CMK (cell line): ENCODE results near the gene TRIM65.
"Not testable (repeated sequence)": the region's sequence is repeated elsewhere in the genome, so short reads cannot be mapped to it uniquely, and the experiment has no call there.

ENCODE experiments used
- DNase-seq: peaks from one replicate; pipeline ENCODE4 v3.0.0-alpha.2; 2010; ENCODE audit warnings: low read depth

Gene TRIM65

GRCh38 chr17:75875182-75875939, 21.4 kb downstream of the TRIM65 start:
- no peak for DNase-seq

GRCh38 chr17:75874323-75875181, 22.2 kb downstream of the TRIM65 start:
- DNase-seq, result no peak

- no peak for DNase-seq
These were observed 23.0 kb downstream of the TRIM65 start for GRCh38 chr17:75873587-75874322.

GRCh38 chr17:75872434-75873351, 24.1 kb downstream of the TRIM65 start:
- DNase-seq, result no peak

GRCh38 chr17:75870228-75870627, 26.5 kb downstream of the TRIM65 start:
- DNase-seq, result not testable (repeated sequence)

- DNase-seq, result no peak
These were observed 27.2 kb downstream of the TRIM65 start for GRCh38 chr17:75869282-75870141.

- DNase-seq, result not testable (repeated sequence)
These were observed 27.9 kb downstream of the TRIM65 start for GRCh38 chr17:75868730-75869281.

GRCh38 chr17:75865404-75866188, 31.2 kb downstream of the TRIM65 start:
- not testable (repeated sequence) for DNase-seq

- DNase-seq, result not testable (repeated sequence)
These were observed 31.9 kb downstream of the TRIM65 start for GRCh38 chr17:75864887-75865286.

- DNase-seq, result no peak
These were observed 32.3 kb downstream of the TRIM65 start for GRCh38 chr17:75864448-75864871.

GRCh38 chr17:75861927-75862317, 34.8 kb downstream of the TRIM65 start:
- DNase-seq, result no peak

- DNase-seq, result not testable (repeated sequence)
These were observed 37.4 kb downstream of the TRIM65 start for GRCh38 chr17:75859358-75859757.

- DNase-seq, result no peak
These were observed 40.5 kb downstream of the TRIM65 start for GRCh38 chr17:75856062-75856756.

- peak; percentile 100 for DNase-seq
These were observed 41.3 kb downstream of the TRIM65 start, which contains the start of gene WBP2 for GRCh38 chr17:75855310-75856061. Gene WBP2, minus strand, starts transcription at chr17:75855335. Its CDS starts 38 bp downstream, at chr17:75855297.

GRCh38 chr17:75854881-75855309, 41.9 kb downstream of the TRIM65 start:
- DNase-seq, result no peak

GRCh38 chr17:75854101-75854748, 42.5 kb downstream of the TRIM65 start:
- no peak for DNase-seq

GRCh38 chr17:75853433-75853832, 43.3 kb downstream of the TRIM65 start:
- no peak for DNase-seq
